Glutamatergic neuron (in vitro differentiated cells): ENCODE results near the gene PCDHGB6. TPM values are rescaled to one million over a fixed set of nuclear protein-coding genes. Genes with fewer than 3 reads are reported as not detected.
"Not testable (repeated sequence)": the region's sequence is repeated elsewhere in the genome, so short reads cannot be mapped to it uniquely, and the experiment has no call there.

Experiments used
- DNase-seq: peaks from one replicate; pipeline ENCODE4 v3.0.0; 2022
- H3K27ac Mint-ChIP-seq: one replicate; pipeline ENCODE4 v1.8.0; 2020; ENCODE audit warnings: mild to moderate bottlenecking, mixed read lengths, inconsistent platforms; ENCODE audit not compliant: unreplicated experiment
- H3K27me3 Mint-ChIP-seq: one replicate; pipeline ENCODE4 v1.8.0; 2020; ENCODE audit warnings: mild to moderate bottlenecking, moderate library complexity, mixed read lengths, inconsistent platforms; ENCODE audit not compliant: unreplicated experiment
- H3K36me3 Mint-ChIP-seq: one replicate; pipeline ENCODE4 v1.8.0; 2020; ENCODE audit warnings: mild to moderate bottlenecking, mixed read lengths, inconsistent platforms; ENCODE audit not compliant: unreplicated experiment
- H3K4me1 Mint-ChIP-seq: one replicate; pipeline ENCODE4 v1.8.0; 2020; ENCODE audit warnings: mild to moderate bottlenecking, low read depth, mixed read lengths, inconsistent platforms; ENCODE audit not compliant: unreplicated experiment
- H3K4me3 Mint-ChIP-seq: one replicate; pipeline ENCODE4 v1.8.0; 2020; ENCODE audit warnings: mild to moderate bottlenecking, mixed read lengths, inconsistent platforms; ENCODE audit not compliant: unreplicated experiment
- H3K9me3 Mint-ChIP-seq: one replicate; pipeline ENCODE4 v1.8.0; 2020; ENCODE audit warnings: mild to moderate bottlenecking, moderate library complexity, mixed read lengths, inconsistent platforms; ENCODE audit not compliant: unreplicated experiment
- total RNA-seq: library from RNA; stranded (reverse); fragmentation: NEBNext Ultra II Directional; extraction: Animal tissue kit (Norgen Biotek cat#: 25700); gene quantifications from one replicate; pipeline ENCODE4 v1.2.1, GENCODE V29; 2021; ENCODE audit not compliant: unreplicated experiment
- TF ChIP-seq, protein P1 (sequence below): fragments of 200-600 bp; sonication (generic); IDR thresholded peaks from one replicate; pipeline ENCODE4 v1.5.0; 2021; ENCODE audit not compliant: partially characterized antibody, unreplicated experiment

Gene PCDHGB6
- total RNA-seq, 1 donor from 2014 or later = 59.8 TPM

DNA sequence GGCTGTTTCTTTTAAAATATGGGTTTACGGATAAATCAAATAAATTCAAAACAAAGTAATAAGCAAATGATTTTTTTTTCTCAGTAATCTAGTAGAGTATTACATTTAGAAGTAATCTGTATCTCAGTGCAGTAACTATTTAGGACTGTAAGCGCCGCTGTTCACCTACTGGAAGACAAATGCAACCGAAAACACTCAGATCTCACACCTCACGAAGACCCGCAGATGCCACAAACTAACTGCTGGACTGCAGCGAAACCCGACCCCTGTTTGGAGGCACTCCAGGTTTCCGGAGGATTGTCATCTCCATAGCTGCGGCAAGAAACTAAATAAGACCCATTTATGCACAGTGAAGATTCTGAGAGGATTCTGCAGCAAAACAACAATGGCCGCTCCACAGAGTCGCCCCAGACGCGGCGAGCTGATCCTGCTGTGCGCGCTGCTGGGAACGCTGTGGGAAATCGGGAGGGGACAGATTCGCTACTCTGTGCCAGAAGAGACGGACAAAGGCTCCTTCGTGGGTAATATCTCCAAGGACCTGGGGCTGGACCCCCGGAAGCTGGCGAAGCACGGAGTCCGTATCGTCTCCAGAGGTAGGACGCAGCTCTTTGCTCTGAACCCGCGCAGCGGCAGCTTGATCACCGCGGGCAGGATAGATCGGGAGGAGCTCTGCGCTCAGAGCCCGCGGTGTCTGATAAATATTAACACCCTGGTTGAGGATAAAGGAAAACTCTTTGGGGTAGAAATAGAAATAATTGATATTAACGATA, 15.2 kb upstream of the PCDHGB6 start, which contains the start of gene PCDHGA8:
Gene PCDHGA8, plus strand, starts transcription at position 205 of the 770 bp plus-strand sequence. Its CDS starts 181 bp downstream, at position 386.
- Mint-ChIP-seq H3K36me3 (peaks cover 69% of the 10 kb centered on the region), H3K27ac (peak within 1 kb of the TSS; percentile 48), H3K4me1 (peaks cover 3% of the 10 kb centered on the region), H3K9me3 (peaks cover 48% of the 10 kb centered on the region), H3K4me3 (no peak within 1 kb of the TSS), H3K27me3 (peaks cover 12% of the 10 kb centered on the region)
- TF ChIP-seq, protein P1, sequence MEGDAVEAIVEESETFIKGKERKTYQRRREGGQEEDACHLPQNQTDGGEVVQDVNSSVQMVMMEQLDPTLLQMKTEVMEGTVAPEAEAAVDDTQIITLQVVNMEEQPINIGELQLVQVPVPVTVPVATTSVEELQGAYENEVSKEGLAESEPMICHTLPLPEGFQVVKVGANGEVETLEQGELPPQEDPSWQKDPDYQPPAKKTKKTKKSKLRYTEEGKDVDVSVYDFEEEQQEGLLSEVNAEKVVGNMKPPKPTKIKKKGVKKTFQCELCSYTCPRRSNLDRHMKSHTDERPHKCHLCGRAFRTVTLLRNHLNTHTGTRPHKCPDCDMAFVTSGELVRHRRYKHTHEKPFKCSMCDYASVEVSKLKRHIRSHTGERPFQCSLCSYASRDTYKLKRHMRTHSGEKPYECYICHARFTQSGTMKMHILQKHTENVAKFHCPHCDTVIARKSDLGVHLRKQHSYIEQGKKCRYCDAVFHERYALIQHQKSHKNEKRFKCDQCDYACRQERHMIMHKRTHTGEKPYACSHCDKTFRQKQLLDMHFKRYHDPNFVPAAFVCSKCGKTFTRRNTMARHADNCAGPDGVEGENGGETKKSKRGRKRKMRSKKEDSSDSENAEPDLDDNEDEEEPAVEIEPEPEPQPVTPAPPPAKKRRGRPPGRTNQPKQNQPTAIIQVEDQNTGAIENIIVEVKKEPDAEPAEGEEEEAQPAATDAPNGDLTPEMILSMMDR = no peak
- no peak for DNase-seq

DNA sequence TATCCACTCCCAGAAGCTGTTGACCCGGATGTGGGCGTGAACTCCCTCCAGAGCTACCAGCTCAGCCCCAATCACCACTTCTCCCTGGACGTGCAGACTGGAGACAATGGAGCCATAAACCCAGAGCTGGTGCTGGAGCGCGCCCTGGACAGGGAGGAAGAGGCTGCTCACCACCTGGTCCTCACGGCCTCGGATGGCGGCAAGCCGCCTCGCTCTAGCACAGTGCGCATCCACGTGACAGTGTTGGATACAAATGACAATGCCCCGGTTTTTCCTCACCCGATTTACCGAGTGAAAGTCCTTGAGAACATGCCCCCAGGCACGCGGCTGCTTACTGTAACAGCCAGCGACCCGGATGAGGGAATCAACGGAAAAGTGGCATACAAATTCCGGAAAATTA, 14.6 kb upstream of the PCDHGB6 start:
- Mint-ChIP-seq H3K27ac (peak overlapping the region; percentile 48), H3K4me3 (no peak overlapping the region)

DNA sequence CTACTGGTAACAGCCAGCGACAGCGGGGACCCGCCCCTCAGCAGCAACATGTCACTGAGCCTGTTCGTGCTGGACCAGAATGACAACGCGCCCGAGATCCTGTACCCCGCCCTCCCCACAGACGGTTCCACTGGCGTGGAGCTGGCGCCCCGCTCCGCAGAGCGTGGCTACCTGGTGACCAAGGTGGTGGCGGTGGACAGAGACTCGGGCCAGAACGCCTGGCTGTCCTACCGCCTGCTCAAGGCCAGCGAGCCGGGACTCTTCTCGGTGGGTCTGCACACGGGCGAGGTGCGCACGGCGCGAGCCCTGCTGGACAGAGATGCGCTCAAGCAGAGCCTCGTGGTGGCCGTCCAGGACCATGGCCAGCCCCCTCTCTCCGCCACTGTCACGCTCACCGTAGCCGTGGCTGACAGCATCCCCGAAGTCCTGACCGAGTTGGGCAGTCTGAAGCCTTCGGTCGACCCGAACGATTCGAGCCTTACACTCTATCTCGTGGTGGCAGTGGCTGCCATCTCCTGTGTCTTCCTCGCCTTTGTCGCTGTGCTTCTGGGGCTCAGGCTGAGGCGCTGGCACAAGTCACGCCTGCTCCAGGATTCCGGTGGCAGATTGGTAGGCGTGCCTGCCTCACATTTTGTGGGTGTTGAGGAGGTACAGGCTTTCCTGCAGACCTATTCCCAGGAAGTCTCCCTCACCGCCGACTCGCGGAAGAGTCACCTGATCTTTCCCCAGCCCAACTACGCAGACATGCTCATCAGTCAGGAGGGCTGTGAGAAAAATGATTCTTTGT, 13.2 kb upstream of the PCDHGB6 start:
- peaks cover 41% of the 10 kb centered on the region for H3K9me3 Mint-ChIP-seq
- H3K27me3 Mint-ChIP-seq, H3K4me3 Mint-ChIP-seq, H3K27ac Mint-ChIP-seq, DNase-seq, H3K4me1 Mint-ChIP-seq: not testable (repeated sequence)
- H3K36me3 Mint-ChIP-seq = peaks cover 65% of the 10 kb centered on the region

More for the DNA sequence above, 14.6 kb upstream of the PCDHGB6 start:
- peaks cover 12% of the 10 kb centered on the region for H3K27me3 Mint-ChIP-seq
- TF ChIP-seq, protein P1 = no peak
- DNase-seq = no peak
- H3K9me3 Mint-ChIP-seq = peaks cover 46% of the 10 kb centered on the region
- peaks cover 3% of the 10 kb centered on the region for H3K4me1 Mint-ChIP-seq
- peaks cover 67% of the 10 kb centered on the region for H3K36me3 Mint-ChIP-seq

DNA sequence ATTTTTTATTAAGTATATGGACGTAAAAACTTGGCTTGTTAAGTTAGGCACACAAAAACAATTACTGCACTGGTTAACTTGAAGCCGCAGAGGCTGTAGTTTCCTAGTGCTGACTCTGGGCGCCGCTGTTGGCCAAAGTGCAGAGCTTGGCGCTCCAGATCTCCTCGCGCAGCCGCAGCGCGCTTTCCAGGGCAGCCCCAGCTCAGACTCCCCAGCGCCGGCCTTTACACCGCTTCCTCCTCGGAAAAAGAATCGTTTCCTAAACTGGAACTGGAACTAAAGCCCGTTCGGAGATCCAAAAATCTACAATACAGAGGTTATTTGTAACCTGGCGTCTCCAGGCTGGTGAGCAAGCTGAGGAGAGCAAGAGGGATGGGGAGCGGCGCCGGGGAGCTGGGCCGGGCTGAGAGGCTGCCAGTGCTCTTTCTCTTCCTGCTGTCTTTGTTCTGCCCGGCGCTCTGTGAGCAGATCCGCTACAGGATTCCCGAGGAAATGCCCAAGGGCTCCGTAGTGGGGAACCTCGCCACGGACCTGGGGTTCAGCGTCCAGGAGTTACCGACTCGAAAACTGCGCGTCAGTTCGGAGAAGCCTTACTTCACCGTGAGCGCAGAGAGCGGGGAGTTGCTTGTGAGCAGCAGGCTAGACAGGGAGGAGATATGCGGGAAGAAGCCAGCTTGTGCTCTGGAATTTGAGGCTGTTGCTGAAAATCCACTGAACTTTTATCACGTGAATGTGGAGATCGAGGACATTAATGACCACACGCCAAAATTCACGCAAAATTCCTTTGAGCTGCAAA, 9.9 kb upstream of the PCDHGB6 start, which contains the start of gene PCDHGB5:
Gene PCDHGB5, plus strand, starts transcription at position 192 of the 796 bp plus-strand sequence. Its CDS starts 181 bp downstream, at position 373.
- H3K9me3 Mint-ChIP-seq = peaks cover 29% of the 10 kb centered on the region
- not testable (repeated sequence) for H3K27me3 Mint-ChIP-seq, H3K4me1 Mint-ChIP-seq, H3K27ac Mint-ChIP-seq, DNase-seq, H3K4me3 Mint-ChIP-seq
- H3K36me3 Mint-ChIP-seq = peaks cover 53% of the 10 kb centered on the region

DNA sequence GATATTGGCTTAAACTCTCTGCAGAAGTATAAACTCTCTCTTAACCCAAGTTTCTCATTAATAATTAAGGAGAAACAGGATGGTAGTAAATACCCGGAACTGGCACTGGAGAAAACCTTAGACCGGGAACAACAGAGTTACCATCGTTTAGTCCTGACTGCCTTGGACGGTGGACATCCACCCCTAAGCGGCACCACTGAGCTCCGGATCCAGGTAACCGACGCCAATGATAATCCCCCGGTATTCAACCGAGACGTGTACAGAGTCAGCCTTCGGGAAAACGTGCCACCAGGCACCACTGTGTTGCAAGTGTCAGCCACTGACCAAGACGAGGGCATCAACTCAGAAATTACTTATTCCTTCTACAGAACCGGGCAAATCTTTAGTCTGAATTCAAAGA, 9.2 kb upstream of the PCDHGB6 start:
- Mint-ChIP-seq H3K36me3 (peaks cover 53% of the 10 kb centered on the region), H3K9me3 (peaks cover 29% of the 10 kb centered on the region), H3K27me3 (peaks cover 7% of the 10 kb centered on the region), H3K4me3 (no peak overlapping the region), H3K27ac (no peak overlapping the region), H3K4me1 (peaks cover 3% of the 10 kb centered on the region)
- TF ChIP-seq, protein P1 = no peak
- DNase-seq = no peak
